Activated CD4-positive, alpha-beta memory T cell treated with anti-CD3 and anti-CD28 coated beads for 36 hours (primary cell): ENCODE measurements around the gene CSTPP1. TPM values are rescaled to one million over a fixed set of nuclear protein-coding genes. Genes with fewer than 3 reads are reported as not detected.
A peak's percentile ranks its signal among the peaks of the same experiment; 100 is the strongest.

Experiments used
- CTCF ChIA-PET: fragments of 350-600 bp; sonication (Branson Sonifier 250); formaldehyde crosslinking; loops from one replicate; lab custom pipeline; 2021; ENCODE audit warnings: antibody characterized with exemption, inconsistent platforms; lab: Charles Lee
- POLR2A ChIA-PET: fragments of 350-600 bp; sonication (Branson Sonifier 250); formaldehyde crosslinking; loops from one replicate; lab custom pipeline; 2021; ENCODE audit warnings: antibody characterized with exemption; lab: Charles Lee
- DNase-seq: peaks from one replicate; pipeline ENCODE4 v3.0.0-alpha.2; 2020
- H3K27ac Mint-ChIP-seq: one replicate; pipeline ENCODE4 v1.8.0; 2021; ENCODE audit warnings: mixed read lengths
- H3K27me3 Mint-ChIP-seq: one replicate; pipeline ENCODE4 v1.8.0; 2021; ENCODE audit warnings: mixed read lengths
- H3K36me3 Mint-ChIP-seq: one replicate; pipeline ENCODE4 v1.8.0; 2021; ENCODE audit warnings: mixed read lengths
- H3K4me1 Mint-ChIP-seq: one replicate; pipeline ENCODE4 v1.8.0; 2021; ENCODE audit warnings: low read depth, mixed read lengths
- H3K4me3 Mint-ChIP-seq: one replicate; pipeline ENCODE4 v1.8.0; 2021; ENCODE audit warnings: mild to moderate bottlenecking, mixed read lengths
- H3K9me3 Mint-ChIP-seq: one replicate; pipeline ENCODE4 v1.8.0; 2021; ENCODE audit warnings: mixed read lengths
- intact Hi-C: fragments of 100-400 bp; cut with micrococcal nuclease; formaldehyde crosslinking; loops from one replicate; pipeline ENCODE4 v1.15.1; 2023
- total RNA-seq, 2 experiments: library from RNA; stranded (reverse); gene quantifications; one replicate each; pipeline ENCODE4 v1.2.3, GENCODE V29; 2021

CSTPP1 gene
- total RNA-seq, 2 experiments from 2014 or later: 18.4 to 18.5 TPM

DNA sequence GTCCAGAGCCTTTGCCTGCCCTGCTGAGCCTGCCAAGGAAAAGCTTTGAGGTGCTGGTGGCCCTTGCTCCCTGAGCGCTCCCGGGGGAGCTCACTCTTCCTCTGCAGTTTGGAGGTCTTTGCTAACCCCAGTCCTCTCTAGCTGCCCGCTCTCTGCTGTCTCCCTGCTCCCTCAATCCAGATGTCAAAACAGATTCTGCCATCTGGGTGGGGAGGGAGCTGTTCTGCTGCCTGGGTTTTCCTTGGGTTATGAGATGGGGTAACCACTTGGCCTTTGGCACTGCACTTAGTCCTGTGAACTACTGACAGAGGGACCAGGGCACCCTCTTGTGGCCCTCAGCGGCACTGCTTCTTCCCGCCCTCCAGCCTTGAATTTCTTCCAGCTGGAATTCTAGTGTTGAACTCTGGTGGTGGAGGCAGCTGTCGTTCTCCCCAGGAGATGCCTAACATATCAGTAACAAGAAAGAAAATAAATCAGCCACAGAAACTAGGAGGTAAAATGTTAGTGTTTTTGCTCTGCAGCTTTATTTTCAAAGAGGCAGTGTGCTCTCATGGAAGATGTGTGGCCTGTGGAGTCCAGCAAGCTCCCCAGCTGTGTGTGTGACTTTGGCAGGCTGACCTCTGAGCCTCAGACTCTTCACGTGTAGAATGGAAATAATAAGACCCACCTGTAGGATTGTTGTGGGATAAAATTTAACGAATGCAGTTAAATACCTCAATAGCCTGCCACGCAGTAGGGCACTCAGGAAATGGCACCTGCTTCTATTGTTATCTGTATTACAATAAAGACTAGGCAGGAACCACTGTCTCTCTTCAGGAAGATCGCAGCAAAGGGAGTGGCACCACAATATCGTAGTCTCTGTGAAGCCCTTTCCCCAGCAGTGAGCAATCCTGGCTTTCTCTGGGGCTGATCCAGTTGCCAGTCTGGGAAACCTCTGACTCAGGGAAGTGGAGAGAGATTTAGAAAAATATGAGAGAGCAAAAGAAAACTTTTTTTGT lies 216.7 kb downstream of the CSTPP1 start:
- ChIA-PET CTCF (interaction anchor here (0.6 to 3.9 kb wide), 49 partner anchors 8 to 592 kb away, joined by 3 to 44 read pairs (median 5); partner anchors contain the start of genes ARFGAP2, CSTPP1 and LRP4), POLR2A (interaction anchor here (1.3 kb wide), 1 partner anchor 237 kb away, joined by 3 read pairs; no protein-coding TSS in a partner anchor)
- no peak overlapping the region for H3K4me3 Mint-ChIP-seq
- intact Hi-C loops: loop anchor here (1.0 kb wide), 2 partner anchors 233 to 264 kb away; no protein-coding TSS in a partner anchor
- no peaks in the 10 kb centered on the region for H3K36me3 Mint-ChIP-seq
- H3K4me1 Mint-ChIP-seq: peaks cover 26% of the 10 kb centered on the region
- DNase-seq: peak; percentile 73
- no peak overlapping the region for H3K27ac Mint-ChIP-seq
- no peaks in the 10 kb centered on the region for H3K27me3 Mint-ChIP-seq
- H3K9me3 Mint-ChIP-seq: no peaks in the 10 kb centered on the region

DNA sequence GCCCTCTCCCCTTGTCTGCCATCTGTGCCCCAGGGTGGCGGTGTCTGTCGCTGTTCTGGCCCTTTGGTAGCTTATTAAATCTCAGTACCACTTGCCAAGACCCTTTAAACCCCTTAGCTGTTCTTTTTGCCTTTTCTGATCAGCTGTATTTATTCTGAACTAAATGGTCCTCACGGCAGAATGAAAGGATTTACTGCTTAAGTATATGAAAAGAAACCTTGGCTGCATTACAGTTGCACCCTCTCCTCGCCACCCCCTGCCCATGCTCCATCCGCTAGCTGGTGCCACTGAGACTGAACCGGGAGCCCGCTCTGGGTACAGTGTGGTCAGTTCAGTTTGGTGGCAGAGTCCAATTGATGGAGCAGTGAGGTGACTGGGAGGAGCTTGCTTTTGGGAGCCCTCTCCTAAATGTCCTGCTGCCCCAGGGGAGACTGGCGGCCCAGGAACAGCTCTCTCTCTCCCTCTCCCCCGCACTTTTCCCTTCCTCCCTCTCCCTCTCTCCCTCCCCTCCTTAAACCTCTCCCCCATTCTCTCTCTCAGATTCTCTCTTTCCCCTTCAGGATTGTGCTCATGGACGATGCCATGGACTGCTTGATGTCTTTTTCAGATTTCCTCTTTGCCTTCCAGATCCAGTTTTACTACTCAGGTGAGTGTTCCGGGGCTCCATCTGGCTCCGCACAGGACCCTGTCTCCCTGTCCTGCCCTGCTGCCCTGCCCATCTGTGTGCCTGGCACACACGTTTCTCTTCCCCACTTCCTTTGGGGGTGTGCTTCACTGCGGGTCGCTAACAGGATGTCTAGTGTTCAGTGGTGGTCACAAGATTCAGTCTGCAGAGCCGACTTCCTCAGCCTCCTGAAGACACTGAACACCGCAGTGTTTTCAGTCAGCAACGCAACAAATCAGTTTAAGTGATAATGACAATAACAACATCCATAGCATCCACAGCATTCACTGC lies 218.3 kb downstream of the CSTPP1 start:
- no peaks in the 10 kb centered on the region for H3K9me3 Mint-ChIP-seq
- POLR2A ChIA-PET: interaction anchor here (1.1 kb wide), 1 partner anchor 17 kb away, joined by 3 read pairs; no protein-coding TSS in a partner anchor
- CTCF ChIA-PET: interaction anchor here (0.6 to 3.9 kb wide), 9 partner anchors 8 to 274 kb away, joined by 3 to 44 read pairs (median 7); partner anchors contain the start of gene LRP4
- H3K36me3 Mint-ChIP-seq: no peaks in the 10 kb centered on the region
- DNase-seq: peak; percentile 25
- no peak overlapping the region for H3K27ac Mint-ChIP-seq
- no peaks in the 10 kb centered on the region for H3K27me3 Mint-ChIP-seq
- H3K4me3 Mint-ChIP-seq: no peak overlapping the region
- peaks cover 26% of the 10 kb centered on the region for H3K4me1 Mint-ChIP-seq
- intact Hi-C loops: no loop called here

DNA sequence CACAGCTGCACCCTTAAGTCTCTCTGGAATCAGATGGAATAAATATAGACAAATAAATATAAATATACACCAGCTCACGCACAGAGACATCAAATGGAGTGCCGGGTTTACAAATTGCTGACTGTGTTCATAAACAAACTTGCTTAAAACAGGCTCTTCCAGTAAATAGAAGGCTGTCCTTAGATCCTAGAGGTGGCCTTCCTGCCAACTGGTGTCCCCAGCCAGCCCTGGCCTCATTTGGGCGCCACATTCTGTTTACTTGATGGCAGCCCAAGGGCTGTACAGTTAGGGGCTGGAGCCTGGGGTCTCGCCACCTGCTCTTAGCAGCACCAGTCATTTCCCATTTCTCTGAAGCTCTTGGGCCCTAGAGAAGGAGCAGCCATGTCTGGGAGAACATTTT lies 219.3 kb downstream of the CSTPP1 start:
- no peak overlapping the region for H3K27ac Mint-ChIP-seq
- no peaks in the 10 kb centered on the region for H3K36me3 Mint-ChIP-seq
- ChIA-PET CTCF (interaction anchor here (0.9 to 1.3 kb wide), 2 partner anchors 10 to 261 kb away, joined by 3 to 4 read pairs; no protein-coding TSS in a partner anchor), POLR2A (no interaction called here)
- H3K4me1 Mint-ChIP-seq: peaks cover 26% of the 10 kb centered on the region
- DNase-seq: no peak
- no peak overlapping the region for H3K4me3 Mint-ChIP-seq
- H3K27me3 Mint-ChIP-seq: no peaks in the 10 kb centered on the region
- no peaks in the 10 kb centered on the region for H3K9me3 Mint-ChIP-seq
- intact Hi-C loops: no loop called here

DNA sequence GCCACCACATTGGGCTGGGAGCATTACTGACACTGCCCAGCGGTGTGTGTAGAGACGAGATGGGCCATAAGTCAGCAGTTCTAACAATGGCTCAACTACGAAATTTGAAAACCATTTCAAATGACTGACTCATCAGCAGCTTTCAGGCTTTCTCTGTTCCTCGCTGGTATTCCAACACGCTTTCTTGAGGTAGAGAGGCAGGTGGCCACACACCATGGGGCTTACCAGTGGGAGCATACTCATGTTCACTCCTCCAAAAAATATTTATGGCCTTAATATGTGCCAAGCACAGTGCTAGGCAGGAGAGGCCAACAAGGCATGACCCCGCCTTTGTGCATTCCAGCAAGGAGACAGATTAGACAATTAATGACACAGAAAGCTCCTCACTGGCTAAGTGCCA lies 219.8 kb downstream of the CSTPP1 start:
- H3K4me1 Mint-ChIP-seq: peaks cover 26% of the 10 kb centered on the region
- no peak overlapping the region for H3K27ac Mint-ChIP-seq
- H3K4me3 Mint-ChIP-seq: no peak overlapping the region
- no peaks in the 10 kb centered on the region for H3K9me3 Mint-ChIP-seq
- ChIA-PET CTCF (interaction anchor here (0.9 to 1.3 kb wide), 2 partner anchors 9 to 262 kb away, joined by 3 to 4 read pairs; no protein-coding TSS in a partner anchor), POLR2A (no interaction called here)
- no peaks in the 10 kb centered on the region for H3K36me3 Mint-ChIP-seq
- no peak for DNase-seq
- H3K27me3 Mint-ChIP-seq: no peaks in the 10 kb centered on the region
- intact Hi-C loops: no loop called here

DNA sequence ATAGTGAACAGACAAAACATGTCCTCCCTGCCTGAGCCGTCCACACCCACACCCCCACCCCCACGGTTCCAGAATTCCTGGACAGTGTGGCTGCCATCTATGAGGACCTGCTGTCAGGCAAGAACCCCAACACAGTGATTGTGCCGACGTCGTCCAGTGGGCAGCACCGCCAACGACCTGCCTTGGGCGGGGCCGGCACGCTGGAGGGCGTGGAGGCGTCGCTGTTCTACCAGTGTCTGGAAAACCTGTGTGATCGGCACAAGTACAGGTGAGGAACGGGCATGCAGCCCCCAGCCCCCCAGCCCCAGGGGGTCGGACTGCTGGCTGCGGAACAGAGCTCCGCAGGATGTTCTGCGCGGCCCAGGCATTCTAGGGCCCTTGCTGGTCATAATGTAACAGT lies 220.4 kb downstream of the CSTPP1 start:
- H3K4me1 Mint-ChIP-seq: peaks cover 26% of the 10 kb centered on the region
- no peak for DNase-seq
- no peaks in the 10 kb centered on the region for H3K9me3 Mint-ChIP-seq
- ChIA-PET CTCF (no interaction called here), POLR2A (no interaction called here)
- intact Hi-C loops: no loop called here
- no peak overlapping the region for H3K27ac Mint-ChIP-seq
- H3K36me3 Mint-ChIP-seq: no peaks in the 10 kb centered on the region
- no peaks in the 10 kb centered on the region for H3K27me3 Mint-ChIP-seq
- H3K4me3 Mint-ChIP-seq: no peak overlapping the region

DNA sequence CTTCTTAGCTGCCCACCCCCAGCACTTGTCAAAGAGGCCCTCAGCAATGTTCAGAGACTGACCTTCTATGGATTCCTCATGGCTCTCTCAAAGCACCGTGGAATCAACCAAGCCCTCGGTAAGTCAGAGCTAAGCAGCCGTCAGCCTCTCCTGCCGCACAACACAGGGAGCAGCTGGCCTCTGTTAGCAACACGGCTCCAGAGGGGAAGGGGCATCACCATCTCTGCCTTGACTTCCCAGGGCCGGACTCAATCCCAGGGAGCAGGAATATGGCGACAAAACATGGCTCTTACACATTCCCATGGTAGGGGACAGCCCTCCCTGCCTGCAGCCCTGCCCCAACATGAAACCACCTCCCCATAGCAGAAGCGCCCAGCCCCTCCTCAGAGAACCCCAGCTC lies 221.2 kb downstream of the CSTPP1 start:
- no peak overlapping the region for H3K27ac Mint-ChIP-seq
- no peak for DNase-seq
- H3K9me3 Mint-ChIP-seq: no peaks in the 10 kb centered on the region
- H3K4me3 Mint-ChIP-seq: no peak overlapping the region
- POLR2A ChIA-PET: no interaction called here
- CTCF ChIA-PET: no interaction called here
- H3K27me3 Mint-ChIP-seq: no peaks in the 10 kb centered on the region
- H3K36me3 Mint-ChIP-seq: no peaks in the 10 kb centered on the region
- H3K4me1 Mint-ChIP-seq: peaks cover 26% of the 10 kb centered on the region
- intact Hi-C loops: no loop called here

DNA sequence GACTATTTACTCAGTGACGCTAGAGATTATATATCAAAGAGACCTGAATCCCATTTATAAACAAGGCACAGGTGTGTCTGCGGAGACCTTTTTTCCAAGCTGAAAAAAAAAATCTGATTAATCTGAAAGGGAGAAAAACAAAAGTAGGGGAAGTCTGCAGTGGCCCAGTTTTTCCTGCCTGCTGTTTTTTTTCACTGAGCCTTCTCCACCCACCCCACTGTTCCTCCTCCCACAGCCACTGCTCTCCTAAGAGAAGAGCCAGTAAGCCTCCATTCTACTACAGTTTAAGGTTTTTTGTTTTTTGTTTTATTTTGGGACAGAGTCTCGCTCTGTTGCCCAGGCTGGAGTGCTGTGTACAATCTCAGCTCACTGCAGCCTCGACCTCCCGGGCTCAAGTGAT lies 221.7 kb downstream of the CSTPP1 start:
- peaks cover 22% of the 10 kb centered on the region for H3K4me1 Mint-ChIP-seq
- POLR2A ChIA-PET: no interaction called here
- CTCF ChIA-PET: no interaction called here
- intact Hi-C loops: no loop called here
- no peaks in the 10 kb centered on the region for H3K36me3 Mint-ChIP-seq
- no peak for DNase-seq
- no peaks in the 10 kb centered on the region for H3K27me3 Mint-ChIP-seq
- no peak overlapping the region for H3K4me3 Mint-ChIP-seq
- H3K27ac Mint-ChIP-seq: no peak overlapping the region
- H3K9me3 Mint-ChIP-seq: no peaks in the 10 kb centered on the region

DNA sequence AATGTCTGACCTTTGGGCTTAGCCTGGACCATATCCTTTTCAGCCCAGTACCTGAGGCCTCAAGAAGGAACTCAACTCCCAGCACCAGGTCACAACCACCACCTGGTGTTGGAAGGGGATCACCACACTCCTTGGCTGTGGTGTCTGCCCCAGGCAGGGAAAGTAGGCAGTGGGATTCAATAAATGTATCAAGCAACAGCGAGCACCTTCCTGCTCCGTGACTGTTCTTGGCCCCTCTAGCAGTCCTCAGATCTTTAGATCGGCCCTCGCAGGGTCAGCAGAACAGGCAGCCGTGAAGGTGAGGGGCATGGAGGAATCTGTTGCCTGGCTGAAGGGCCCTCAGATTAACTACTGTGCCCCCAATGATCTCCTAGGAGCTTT lies 224.2 kb downstream of the CSTPP1 start:
- H3K27ac Mint-ChIP-seq: no peak overlapping the region

DNA sequence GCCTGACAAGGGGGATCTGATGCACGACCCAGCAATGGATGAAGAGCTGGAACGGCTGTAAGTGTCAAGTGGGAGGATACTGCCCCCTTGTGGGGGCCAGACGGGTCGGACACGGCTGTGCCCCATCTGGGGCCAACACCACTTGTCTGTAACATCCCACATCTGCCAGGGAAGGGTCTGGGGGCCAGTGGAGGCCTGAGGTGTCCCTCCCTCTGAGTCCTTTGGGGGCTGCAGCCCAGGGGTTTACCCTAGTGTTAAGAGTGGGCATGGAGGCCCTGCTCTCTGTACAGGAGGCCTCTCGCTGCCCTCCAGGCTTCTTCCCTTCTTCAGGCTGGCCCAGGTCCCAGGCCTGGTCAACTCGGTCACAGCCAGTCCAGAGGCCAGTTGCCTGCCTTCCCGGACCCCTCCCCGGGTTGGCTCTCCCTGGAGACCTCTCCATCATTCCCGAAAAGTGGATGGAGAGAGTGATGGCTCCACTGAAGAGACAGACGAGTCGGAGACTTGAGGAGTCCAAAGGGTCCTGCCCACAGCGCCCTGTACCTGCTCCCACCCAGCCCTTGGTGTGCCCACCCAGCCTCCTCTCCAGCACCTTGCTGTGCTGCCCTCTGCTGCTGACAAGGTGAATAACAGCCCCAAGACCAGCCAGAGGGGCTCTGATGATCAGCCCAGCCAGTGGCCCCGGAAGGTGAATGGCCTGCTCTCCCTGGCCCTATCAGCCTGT lies 224.7 kb downstream of the CSTPP1 start:
- no peak overlapping the region for H3K27ac Mint-ChIP-seq

More for the DNA sequence above, 224.2 kb downstream of the CSTPP1 start:
- H3K4me1 Mint-ChIP-seq: no peaks in the 10 kb centered on the region
- ChIA-PET POLR2A (interaction anchor here (0.5 kb wide), 1 partner anchor 80 kb away, joined by 4 read pairs; no protein-coding TSS in a partner anchor), CTCF (interaction anchor here (0.6 to 1.0 kb wide), 11 partner anchors 8 to 295 kb away, joined by 3 to 6 read pairs (median 3); no protein-coding TSS in a partner anchor)
- intact Hi-C loops: no loop called here
- H3K4me3 Mint-ChIP-seq: no peak overlapping the region
- no peaks in the 10 kb centered on the region for H3K27me3 Mint-ChIP-seq
- DNase-seq: no peak
- H3K9me3 Mint-ChIP-seq: no peaks in the 10 kb centered on the region
- H3K36me3 Mint-ChIP-seq: peaks cover 9% of the 10 kb centered on the region

DNA sequence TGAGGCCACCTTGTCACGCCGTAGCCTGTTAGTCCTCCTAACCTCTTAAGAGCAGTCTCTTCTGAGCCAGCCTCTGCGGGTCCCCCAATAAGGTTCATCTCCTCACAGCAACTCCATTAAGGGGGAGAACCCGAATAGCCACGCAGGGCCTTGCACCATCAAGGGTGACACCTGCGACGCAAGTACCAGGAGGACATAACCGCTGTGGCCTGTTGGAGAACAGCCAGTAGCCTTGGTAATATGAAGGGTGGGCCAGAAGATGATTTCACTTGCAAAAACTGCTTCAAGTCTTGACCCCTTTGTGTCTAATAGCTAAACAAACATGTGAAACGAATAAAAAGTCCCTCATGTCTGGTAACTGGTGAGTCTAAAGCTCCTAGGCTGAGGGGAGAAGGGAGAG lies 225.3 kb downstream of the CSTPP1 start:
- ChIA-PET POLR2A (no interaction called here), CTCF (interaction anchor here (0.7 to 2.9 kb wide), 9 partner anchors 9 to 280 kb away, joined by 3 to 23 read pairs (median 4); no protein-coding TSS in a partner anchor)
- no peaks in the 10 kb centered on the region for H3K9me3 Mint-ChIP-seq
- no peak overlapping the region for H3K27ac Mint-ChIP-seq
- no peak overlapping the region for H3K4me3 Mint-ChIP-seq
- H3K4me1 Mint-ChIP-seq: no peaks in the 10 kb centered on the region
- no peaks in the 10 kb centered on the region for H3K27me3 Mint-ChIP-seq
- intact Hi-C loops: no loop called here
- H3K36me3 Mint-ChIP-seq: peaks cover 12% of the 10 kb centered on the region
- DNase-seq: no peak

More for the DNA sequence above, 224.7 kb downstream of the CSTPP1 start:
- POLR2A ChIA-PET: interaction anchor here (0.5 kb wide), 1 partner anchor 80 kb away, joined by 4 read pairs; no protein-coding TSS in a partner anchor
- peak; percentile 68 for DNase-seq
- Mint-ChIP-seq H3K27me3 (no peaks in the 10 kb centered on the region), H3K9me3 (no peaks in the 10 kb centered on the region), H3K4me3 (no peak overlapping the region), H3K4me1 (no peaks in the 10 kb centered on the region), H3K36me3 (peaks cover 12% of the 10 kb centered on the region)
- CTCF ChIA-PET: interaction anchor here (0.6 to 2.9 kb wide), 16 partner anchors 8 to 296 kb away, joined by 3 to 23 read pairs (median 3); no protein-coding TSS in a partner anchor
- intact Hi-C loops: no loop called here

DNA sequence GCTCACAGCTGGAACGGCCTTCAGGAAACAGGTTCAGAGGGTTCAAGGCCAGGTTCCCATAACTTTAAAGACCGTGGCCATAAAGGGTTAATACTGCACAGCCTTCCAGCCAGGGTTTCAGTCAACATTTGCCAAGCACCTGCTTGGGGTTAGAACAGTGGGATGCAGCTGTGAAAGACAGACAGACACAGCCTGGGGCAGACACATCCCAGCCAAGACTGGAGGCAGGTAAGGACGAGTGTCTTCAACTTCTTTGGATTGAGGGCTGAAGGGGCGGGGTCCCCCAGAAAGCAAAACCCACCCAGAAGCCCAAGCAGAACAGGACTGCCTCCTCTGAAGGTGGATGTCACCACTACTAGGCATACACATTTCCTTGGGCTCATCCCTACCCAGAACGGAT lies 225.9 kb downstream of the CSTPP1 start:
- no peak for DNase-seq
- CTCF ChIA-PET: interaction anchor here (0.6 to 2.9 kb wide), 12 partner anchors 10 to 470 kb away, joined by 3 to 23 read pairs (median 4); no protein-coding TSS in a partner anchor
- H3K27me3 Mint-ChIP-seq: no peaks in the 10 kb centered on the region
- H3K4me1 Mint-ChIP-seq: no peaks in the 10 kb centered on the region
- no peak overlapping the region for H3K27ac Mint-ChIP-seq
- intact Hi-C loops: no loop called here
- H3K36me3 Mint-ChIP-seq: peaks cover 12% of the 10 kb centered on the region
- no peaks in the 10 kb centered on the region for H3K9me3 Mint-ChIP-seq
- H3K4me3 Mint-ChIP-seq: no peak overlapping the region
- POLR2A ChIA-PET: no interaction called here
